HG02938 (cell line): ENCODE results near the gene ZNF670.
"Not testable (repeated sequence)": the region's sequence is repeated elsewhere in the genome, so short reads cannot be mapped to it uniquely, and the experiment has no call there.

Source experiments
- ATAC-seq: cut with Tn5 transposase; IDR thresholded peaks from one replicate; pipeline ENCODE4 v1.9.1; 2021; ENCODE audit warnings: mild to moderate bottlenecking, moderate library complexity; ENCODE audit not compliant: unreplicated experiment

Gene ZNF670

DNA sequence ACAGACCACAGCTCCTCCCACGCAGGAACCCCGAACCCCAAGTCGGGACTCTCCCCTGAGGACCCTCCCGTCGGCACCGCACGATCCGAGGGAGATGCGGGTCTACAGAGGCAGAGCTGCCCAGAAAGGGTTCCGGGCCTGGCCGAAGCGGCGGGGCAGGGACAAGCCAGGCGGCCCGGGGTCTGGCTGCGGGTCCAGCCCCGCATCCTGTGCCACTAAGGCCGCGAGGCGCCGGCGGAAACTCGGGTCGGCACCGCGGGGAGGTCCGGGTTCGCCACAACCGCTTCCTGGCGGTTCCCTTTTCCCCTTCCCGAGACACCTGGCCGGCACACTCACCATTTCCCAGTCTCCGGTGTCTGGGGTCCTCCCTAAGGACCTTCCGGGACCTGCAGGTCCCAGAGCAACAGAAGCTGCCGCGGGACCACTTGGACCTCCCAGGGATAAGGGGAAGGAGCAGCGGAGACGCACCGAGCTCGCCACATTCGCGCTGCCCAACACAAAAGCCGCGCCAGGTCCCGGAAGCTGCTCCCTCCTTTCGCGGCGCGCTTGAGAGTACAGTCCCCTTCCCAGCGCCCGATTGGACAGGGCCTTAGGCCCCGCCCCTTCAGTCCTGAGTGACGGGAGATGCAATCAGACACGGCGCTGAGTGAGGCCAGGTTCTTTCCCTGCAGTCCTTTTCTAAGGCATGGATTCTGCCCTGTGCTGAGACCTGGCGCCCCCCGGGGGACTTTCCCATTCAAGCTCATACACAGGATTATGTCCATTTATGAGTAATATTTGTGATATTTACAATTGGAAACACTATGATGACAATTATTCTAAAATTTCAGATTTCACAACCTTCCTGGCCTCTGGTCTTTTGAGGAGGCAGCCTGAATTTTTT is at the start of gene ZNF670:
Gene ZNF670 (minus strand): TSS at position 554 of the 883 bp plus-strand sequence. CDS start 215 bp downstream, at position 339.
- ATAC-seq = peak; percentile 97

DNA sequence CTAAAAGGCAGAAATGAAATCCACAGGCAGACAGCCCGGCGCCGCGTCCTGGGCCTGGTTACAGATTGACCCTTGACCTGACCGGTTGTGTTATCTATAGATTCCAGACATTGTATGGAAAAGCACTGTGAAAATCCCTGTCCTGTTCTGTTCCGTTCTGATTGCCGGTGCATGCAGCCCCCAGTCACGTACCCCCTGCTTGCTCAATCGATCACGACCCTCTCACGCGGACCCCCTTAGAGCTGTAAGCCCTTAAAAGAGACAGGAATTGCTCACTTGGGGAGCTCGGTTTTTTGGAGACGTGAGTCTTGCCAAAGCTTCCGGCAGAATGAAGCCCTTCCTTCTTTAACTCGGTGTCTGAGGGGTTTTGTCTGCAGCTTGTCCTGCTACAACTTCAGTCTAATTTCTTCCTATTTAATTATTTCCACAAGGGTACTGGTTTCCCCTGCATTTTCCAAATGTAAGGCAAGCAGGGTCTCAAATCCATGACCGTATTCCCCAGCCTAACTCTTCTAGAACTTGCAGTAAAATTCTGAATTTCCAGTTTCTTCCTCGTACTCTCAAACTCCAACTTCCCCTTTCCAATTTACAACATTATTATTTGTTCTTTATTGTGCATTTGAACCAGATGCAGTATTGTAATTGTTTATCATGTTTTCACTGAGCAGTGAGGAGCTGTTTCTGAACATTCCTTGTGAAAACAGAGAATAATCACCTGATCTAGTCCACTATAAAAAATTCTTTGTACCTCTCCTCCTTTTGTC is 49.1 kb upstream of the ZNF670 start:
- not testable (repeated sequence) for ATAC-seq

- ATAC-seq = peak; percentile 51
Measured at GRCh38 chr1:247126601-247127000, 48.0 kb upstream of the ZNF670 start.

GRCh38 chr1:247126166-247126565 is 47.6 kb upstream of the ZNF670 start:
- peak; percentile 97 for ATAC-seq

- no peak for ATAC-seq
Measured at GRCh38 chr1:247121382-247121781, 42.8 kb upstream of the ZNF670 start.

DNA sequence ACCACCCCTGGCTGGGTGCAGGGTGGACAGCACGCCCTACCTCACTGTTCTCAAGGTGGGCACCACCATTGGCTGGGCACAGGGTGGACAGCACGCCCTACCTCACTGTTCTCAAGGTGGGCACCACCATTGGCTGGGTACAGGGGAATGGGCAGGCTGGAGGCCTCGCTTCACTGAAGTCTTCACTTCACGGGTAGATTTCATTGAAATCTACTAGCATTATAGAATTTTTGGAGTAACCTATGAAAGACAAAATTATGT is 41.7 kb upstream of the ZNF670 start:
- ATAC-seq = not testable (repeated sequence)

DNA sequence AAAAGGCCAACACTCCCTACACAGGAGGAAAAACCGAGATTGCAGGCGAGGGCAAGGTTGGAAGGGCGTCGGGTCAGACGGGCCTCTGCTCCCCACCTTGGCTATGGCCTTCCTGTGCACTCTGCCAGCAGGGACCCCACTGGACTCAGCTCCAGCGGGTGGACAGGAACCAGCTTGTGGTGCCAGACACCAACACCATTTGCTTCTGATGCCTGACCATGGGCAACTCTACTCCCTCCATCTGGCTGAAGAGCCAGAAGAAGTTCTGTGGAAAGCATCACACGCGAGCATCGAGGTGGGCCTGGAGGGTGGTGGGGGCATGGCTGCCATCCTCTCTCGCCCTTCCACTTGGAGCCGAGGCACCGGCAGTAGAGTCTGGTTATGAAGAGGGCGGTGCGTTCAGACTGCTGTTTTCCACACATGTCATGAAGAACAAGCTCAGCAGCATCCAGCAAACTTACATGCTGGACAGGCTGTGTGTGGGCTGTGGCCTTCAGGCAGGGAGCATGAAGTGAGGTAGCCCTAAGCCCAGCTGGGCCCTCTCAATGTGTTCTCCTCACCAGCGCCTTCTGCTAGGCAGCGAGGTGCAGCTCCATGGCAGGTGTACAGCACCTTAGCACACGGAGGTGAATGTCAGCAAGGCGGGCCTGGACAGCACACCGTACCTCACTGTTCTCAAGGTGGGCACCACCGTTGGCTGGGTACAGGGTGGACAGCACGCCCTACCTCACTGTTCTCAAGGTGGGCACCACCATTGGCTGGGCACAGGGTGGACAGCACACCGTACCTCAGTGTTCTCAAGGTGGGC is 41.2 kb upstream of the ZNF670 start:
- ATAC-seq = no peak

GRCh38 chr1:247118946-247119446 is 40.4 kb upstream of the ZNF670 start:
- ATAC-seq = no peak

- ATAC-seq = no peak
Measured at GRCh38 chr1:247115545-247115944, 36.9 kb upstream of the ZNF670 start.

DNA sequence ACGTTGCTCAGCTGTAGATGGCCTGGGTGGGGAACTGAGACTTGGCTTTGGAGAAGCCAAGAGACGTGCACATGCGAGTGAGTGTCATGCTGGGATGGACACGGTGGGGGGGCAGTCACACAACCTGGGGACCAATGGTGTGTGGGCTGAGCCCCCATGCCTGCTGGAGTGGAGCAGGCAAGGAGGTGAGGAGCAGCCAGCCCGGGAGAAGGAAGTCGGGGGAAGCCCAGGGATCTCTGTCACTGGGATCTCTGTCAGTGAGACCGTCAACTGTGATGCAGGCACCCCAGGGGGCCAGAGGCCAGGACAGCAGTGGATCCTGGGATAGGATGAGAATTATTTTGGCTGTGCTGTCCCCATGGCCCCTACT is 36.5 kb upstream of the ZNF670 start:
- ATAC-seq = no peak

DNA sequence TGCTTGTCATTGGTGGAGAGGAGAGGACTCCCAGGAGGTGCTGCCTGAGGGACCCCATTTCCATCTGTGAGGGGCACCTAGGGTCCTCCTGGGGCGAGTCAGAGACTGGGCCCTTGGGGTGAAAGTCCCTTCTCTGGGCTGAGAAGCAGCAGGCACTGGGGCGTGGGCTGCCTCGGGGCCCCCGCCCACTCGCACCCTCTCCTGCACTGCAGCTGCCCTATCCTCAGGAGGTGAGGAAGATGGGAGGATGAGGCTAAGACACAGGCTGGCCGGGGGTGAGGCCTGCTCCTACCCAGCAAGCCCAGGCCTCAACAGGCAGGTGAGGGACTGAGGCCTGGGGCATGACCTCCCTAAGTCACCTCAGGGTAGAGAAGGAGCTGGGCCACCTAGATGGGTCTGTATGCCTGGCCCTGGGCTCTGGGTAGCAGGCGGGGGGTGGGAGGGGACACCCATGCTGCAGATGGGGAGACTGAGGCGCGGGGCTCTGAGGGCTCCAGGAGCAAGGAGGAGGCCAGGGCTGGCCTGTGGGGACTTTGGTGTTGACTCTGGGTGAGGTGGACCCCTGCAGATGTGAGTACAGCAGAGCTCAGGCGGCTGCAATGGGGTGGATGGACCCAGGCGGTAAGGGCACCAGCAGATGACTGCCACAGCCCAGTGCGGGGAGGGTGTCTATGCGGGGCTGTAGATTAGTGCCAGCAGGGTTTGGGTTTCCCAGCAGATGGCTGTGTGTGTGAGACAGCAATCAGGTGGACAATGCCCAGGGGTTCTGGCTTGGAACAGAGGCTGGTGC is 35.9 kb upstream of the ZNF670 start:
- ATAC-seq = no peak

- no peak for ATAC-seq
Measured at GRCh38 chr1:247113733-247114271, 35.2 kb upstream of the ZNF670 start.

DNA sequence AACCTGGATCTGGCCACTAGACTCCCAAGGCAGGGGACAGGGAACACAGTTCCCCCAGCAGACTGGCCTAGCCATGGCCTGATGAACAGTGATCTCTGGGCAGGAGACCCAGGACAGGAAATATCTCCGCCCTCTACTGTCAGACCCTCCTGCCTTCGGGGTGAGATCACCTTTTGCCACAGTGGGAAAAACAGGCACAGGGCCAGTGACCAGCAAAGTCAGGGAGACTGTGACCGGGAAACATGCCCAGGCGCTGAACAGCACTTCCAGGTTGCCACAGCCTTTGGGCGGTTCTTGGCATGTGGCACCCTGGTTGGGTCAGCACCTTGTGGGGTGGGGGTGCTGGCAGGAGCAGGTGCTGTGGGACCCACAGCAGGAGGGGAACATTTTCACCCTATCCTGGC is 34.5 kb upstream of the ZNF670 start:
- no peak for ATAC-seq

DNA sequence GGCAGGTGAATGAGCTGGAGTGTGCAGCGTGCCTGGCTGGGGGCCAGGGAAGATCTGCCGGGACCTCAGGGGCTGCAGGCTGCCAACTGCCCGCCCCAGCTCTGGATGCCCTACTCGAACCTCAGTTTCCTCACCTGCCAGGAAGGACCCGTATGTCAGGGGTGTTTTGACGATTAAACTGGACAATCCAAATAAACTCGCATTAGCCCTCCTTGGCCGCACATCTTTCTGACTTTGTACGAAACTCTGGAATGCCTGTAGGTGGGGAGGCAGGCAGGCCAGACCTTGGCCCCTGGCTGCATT is 33.8 kb upstream of the ZNF670 start:
- no peak for ATAC-seq

DNA sequence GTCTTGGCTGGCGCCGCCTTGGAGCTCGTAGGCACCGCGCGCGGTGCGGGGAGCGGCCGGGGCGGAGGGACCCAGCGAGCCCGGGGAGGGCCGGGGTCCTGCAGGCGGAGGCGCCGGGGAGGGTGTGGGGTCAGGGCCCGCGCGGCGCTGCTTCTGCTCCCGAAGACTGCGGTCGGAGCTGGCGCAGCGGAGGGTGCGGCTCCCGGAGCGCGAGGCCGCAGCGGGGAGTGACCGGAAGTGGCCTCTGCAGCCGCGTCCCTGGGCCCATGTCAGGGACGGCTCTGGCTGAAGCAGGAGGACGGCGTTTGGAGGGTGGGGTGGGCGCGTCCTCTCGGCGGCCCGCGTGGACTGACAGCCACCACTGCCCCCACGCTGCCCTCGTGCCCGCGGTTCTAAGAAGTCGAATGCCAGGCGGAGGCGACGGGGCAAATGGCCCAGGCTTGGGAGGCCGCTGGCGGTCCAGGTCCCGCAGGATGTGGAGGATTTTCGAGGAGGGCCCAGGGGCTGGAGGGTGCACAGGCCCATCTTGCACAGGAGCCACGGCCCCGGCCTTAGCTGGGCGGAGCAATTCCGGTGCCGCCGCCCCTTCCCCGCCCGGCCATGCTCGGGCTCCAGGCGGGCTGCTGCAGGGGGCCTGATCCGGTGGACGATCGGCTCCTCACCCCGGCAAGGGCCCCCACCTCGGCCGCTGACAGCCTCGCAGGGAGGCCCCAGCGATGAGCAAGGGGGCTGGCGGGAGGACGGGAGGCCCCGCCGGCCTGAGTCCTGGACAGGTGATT is 33.3 kb upstream of the ZNF670 start:
- ATAC-seq = no peak

DNA sequence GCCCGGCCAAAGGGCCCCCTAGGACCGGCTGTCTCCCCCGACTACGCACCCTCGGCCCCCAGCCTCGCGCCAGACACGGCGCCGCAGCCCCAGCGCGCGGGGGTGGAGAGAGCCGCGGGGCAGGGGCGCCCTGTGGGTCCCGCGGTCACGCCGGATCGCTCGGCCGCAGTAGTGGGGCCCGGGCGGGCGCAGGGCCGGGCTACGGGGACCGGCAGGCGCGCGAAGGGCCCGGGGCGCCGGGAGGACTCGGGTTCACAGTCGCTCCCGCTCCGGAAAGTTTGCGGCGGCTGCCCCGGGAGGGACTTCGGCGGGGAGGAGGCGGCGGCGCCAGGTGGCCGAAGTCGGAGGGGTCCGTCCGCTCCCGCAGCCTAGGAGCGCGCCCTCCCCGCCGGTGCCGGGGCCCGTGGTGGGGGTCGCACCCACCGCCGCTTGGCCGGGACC is 32.7 kb upstream of the ZNF670 start:
- no peak for ATAC-seq

DNA sequence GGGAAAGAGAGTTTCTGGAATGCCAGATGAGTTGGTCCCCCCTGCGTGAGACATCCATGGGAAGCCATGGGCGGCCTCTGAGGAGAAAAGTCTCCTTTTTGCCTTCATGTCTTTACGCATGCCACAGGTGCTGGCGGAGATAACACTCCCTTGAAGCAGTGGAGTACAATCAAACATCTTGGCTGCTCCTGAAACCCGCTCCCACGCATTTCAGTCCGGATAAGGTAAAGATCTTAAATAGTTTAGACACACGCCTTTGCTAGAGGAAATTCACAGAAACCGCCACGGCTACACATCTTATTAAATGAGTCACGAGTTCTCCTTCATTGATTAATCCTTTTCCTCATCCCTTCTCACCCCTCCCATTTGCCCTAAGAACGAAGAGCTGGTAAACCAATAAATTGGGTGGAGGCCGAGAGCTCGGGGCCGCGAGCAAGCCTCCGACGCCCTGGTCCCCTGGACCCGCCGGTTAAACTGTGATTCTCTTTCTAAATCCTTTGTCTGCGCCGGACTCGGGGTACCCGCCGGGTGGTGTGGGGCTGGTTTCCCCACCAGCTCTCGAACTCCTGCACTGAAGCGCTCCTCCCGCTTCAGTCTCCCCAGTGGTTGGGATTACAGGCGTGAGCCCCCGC is 32.1 kb upstream of the ZNF670 start:
- no peak for ATAC-seq

DNA sequence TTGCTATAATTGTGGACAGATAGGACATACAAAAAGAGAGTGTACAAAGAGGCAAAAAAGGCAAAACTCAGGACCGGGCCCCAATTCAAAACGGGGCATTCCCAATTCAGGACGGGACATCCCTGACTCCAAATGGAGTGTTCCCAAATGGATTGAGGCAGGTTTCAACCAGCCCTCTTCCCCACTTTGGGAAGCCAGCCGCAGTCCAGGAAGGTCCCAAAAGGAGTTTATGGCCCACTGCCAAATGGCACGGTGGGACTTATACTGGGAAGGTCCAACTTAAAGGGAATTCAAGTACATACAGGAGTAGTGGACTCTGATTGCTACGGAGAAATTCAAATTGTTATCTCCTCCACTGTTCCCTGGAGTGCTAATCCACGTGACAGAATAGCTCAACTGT is 29.1 kb upstream of the ZNF670 start:
- ATAC-seq = no peak

- no peak for ATAC-seq
Measured at GRCh38 chr1:247105966-247106365, 27.4 kb upstream of the ZNF670 start.
